HUES64 (cell line): ENCODE data around the gene LRBA.

Experiments
- H3K27ac ChIP-seq: 2 replicates; pipeline ENCODE4 v1.7.0; 2013; ENCODE audit warnings: low read depth, low read length, inconsistent platforms
- H3K27me3 ChIP-seq: 2 replicates; pipeline ENCODE4 v1.6.1; 2013; ENCODE audit warnings: mild to moderate bottlenecking, low read length; ENCODE audit not compliant: insufficient read depth
- H3K36me3 ChIP-seq: 2 replicates; pipeline ENCODE4 v1.6.1; 2013; ENCODE audit warnings: mild to moderate bottlenecking, low read length; ENCODE audit not compliant: insufficient read depth
- H3K4me1 ChIP-seq: 2 replicates; pipeline ENCODE4 v1.6.1; 2013; ENCODE audit warnings: mild to moderate bottlenecking, low read length, moderate library complexity; ENCODE audit not compliant: insufficient read depth
- H3K4me3 ChIP-seq: 2 replicates; pipeline ENCODE4 v1.5.1; 2013; ENCODE audit warnings: mild to moderate bottlenecking, low read length, moderate library complexity
- H3K9ac ChIP-seq: 2 replicates; pipeline ENCODE4 v1.6.1; 2013; ENCODE audit warnings: mild to moderate bottlenecking, low read depth, low read length
- H3K9me3 ChIP-seq: 2 replicates; pipeline ENCODE4 v1.6.1; 2013; ENCODE audit warnings: low read depth, low read length; ENCODE audit not compliant: insufficient read depth
- WGBS: fragments of 150-250, 120-280 bp; methylation state at CpG from one replicate; pipeline ENCODE4 v1.1.7; 2013; ENCODE audit warnings: missing lambda C conversion rate; 5-methylcytosine and 5-hydroxymethylcytosine counted together

The LRBA gene

GRCh38 chr4:150619042-150619441 is 396.0 kb downstream of the LRBA start:
- no peaks in the 10 kb centered on the region for H3K36me3 ChIP-seq

DNA sequence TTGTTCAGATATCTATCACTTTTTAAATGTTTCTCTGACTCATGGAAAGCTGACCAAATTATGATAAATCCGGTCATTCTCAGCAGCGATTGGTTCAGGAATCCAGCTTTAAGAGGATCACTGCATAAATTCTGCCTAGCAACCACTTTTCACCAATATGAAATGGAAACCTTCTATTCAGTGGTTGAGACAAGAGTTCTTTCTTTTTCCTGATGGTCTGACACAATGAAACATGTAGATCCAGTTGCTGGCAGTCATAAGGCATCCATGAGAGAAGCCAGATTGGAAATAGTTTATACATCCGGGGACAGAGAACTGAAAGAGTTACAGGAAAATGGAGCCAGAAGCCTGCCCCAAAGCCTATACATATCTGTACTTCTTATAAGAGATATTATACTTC is 406.0 kb downstream of the LRBA start:
- WGBS, result 100% methylated on average over 3 of the region's 3 CpGs
- Histone ChIP-seq H3K27me3 (no peaks in the 10 kb centered on the region), H3K36me3 (no peaks in the 10 kb centered on the region), H3K4me1 (no peaks in the 10 kb centered on the region), H3K9me3 (no peaks in the 10 kb centered on the region), H3K27ac (no peak overlapping the region), H3K4me3 (no peak overlapping the region), H3K9ac (no peak overlapping the region)

More at GRCh38 chr4:150619042-150619441, 396.0 kb downstream of the LRBA start:
- H3K9me3 ChIP-seq, result no peaks in the 10 kb centered on the region
- peaks cover 4% of the 10 kb centered on the region for H3K4me1 ChIP-seq
- no peak overlapping the region for H3K27ac ChIP-seq
- H3K4me3 ChIP-seq, result no peak overlapping the region
- no peaks in the 10 kb centered on the region for H3K27me3 ChIP-seq
- WGBS, result 95% methylated on average over 1 of the region's 1 CpG
- no peak overlapping the region for H3K9ac ChIP-seq

- H3K9me3 ChIP-seq, result no peaks in the 10 kb centered on the region
- no peaks in the 10 kb centered on the region for H3K27me3 ChIP-seq
- H3K27ac ChIP-seq, result no peak overlapping the region
- 91% methylated on average over 5 of the region's 5 CpGs for WGBS
- no peaks in the 10 kb centered on the region for H3K4me1 ChIP-seq
- no peak overlapping the region for H3K9ac ChIP-seq
- H3K4me3 ChIP-seq, result no peak overlapping the region
- peaks cover 8% of the 10 kb centered on the region; the same call in 1 of the 2 replicates for H3K36me3 ChIP-seq
Measured at GRCh38 chr4:150600812-150601445, 414.2 kb downstream of the LRBA start.

GRCh38 chr4:150599547-150599946 is 415.5 kb downstream of the LRBA start:
- Histone ChIP-seq H3K4me3 (no peak overlapping the region), H3K4me1 (no peaks in the 10 kb centered on the region), H3K27me3 (no peaks in the 10 kb centered on the region), H3K36me3 (peaks cover 8% of the 10 kb centered on the region; the same call in 1 of the 2 replicates), H3K9ac (no peak overlapping the region), H3K27ac (no peak overlapping the region), H3K9me3 (no peaks in the 10 kb centered on the region)
- no CpG with 5 or more reads among the region's 1 CpG for WGBS

DNA sequence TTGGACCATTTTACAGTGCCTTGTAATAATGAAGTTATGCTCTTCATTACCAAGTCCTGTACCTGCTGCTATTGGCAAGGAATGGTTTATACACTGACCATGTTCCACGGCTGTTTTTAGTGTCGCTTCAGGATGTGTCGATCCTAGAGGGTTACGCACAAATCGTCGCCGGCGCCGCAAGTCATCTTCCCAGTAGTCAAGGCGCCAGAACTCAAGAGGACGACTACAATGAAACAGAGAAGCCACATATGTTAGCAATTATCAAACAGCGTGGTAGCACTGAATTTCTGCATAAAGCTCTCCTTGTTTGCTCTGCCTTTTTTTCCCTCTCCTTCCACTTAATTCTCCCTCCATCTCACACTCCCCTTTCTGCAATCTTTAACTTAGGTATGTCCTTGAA is 416.2 kb downstream of the LRBA start:
- H3K27me3 ChIP-seq, result no peaks in the 10 kb centered on the region
- H3K36me3 ChIP-seq, result peaks cover 8% of the 10 kb centered on the region; the same call in 1 of the 2 replicates
- no peak overlapping the region for H3K4me3 ChIP-seq
- H3K27ac ChIP-seq, result no peak overlapping the region
- H3K9me3 ChIP-seq, result no peaks in the 10 kb centered on the region
- no peaks in the 10 kb centered on the region; the same call in 1 of the 2 replicates for H3K4me1 ChIP-seq
- 94% methylated on average over 12 of the region's 12 CpGs for WGBS
- no peak overlapping the region for H3K9ac ChIP-seq

DNA sequence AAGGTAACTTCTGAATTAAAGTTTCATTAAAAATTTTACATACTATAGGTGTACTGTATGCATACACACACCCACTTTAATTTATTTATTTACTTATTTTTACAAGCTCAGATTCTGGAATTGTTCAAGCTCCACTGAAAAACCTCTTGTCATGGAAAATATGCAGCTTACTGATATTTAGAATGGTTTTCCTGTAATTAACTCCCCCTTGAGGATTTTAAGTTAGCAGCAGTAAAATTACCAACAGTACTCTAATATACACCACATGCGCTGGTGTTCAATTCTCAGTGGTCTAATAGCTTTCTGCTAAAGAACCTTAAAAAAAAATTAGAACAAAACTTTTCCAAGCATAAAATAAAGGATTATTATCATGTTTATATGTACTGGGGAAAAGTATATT is 421.1 kb downstream of the LRBA start:
- H3K36me3 ChIP-seq, result peaks cover 14% of the 10 kb centered on the region; the same call in 1 of the 2 replicates
- WGBS, result 100% methylated on average over 1 of the region's 1 CpG
- peaks cover 18% of the 10 kb centered on the region for H3K4me1 ChIP-seq
- H3K9me3 ChIP-seq, result no peaks in the 10 kb centered on the region
- H3K27me3 ChIP-seq, result no peaks in the 10 kb centered on the region
- no peak overlapping the region for H3K27ac ChIP-seq
- H3K9ac ChIP-seq, result no peak overlapping the region
- H3K4me3 ChIP-seq, result no peak overlapping the region

- Histone ChIP-seq H3K4me3 (peak overlapping the region; percentile 20; the same call in 1 of the 2 replicates), H3K9ac (no peak overlapping the region), H3K36me3 (0 out of 2 replicates have a peak, but pooled peaks cover 7% of the 10 kb centered on the region), H3K27ac (no peak overlapping the region), H3K4me1 (peaks cover 25% of the 10 kb centered on the region), H3K9me3 (no peaks in the 10 kb centered on the region), H3K27me3 (no peaks in the 10 kb centered on the region)
- 43% methylated on average over 1 of the region's 4 CpGs for WGBS
Measured at GRCh38 chr4:150591904-150592303, 423.2 kb downstream of the LRBA start.

DNA sequence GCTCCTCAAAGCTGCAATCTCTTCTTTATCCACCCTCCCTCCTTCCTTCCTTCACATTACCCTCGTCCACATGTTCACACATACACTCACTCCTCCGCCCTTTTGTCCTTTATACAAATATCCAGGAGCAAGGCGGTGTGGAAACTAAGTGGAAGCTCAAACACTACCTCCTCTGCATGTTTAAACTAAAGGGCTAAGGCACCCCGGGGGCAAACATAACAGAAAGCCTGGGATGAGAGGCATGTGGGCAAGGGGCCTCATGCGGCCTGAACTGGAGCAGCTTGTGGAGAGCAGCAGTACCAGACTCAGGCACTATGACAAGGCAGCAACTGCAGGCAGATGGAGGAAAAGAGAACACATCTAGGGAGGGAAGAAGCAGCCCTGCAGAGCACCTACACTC is 423.7 kb downstream of the LRBA start:
- Histone ChIP-seq H3K27me3 (no peaks in the 10 kb centered on the region), H3K4me3 (peak overlapping the region; percentile 20; the same call in 1 of the 2 replicates), H3K4me1 (peaks cover 25% of the 10 kb centered on the region), H3K9ac (no peak overlapping the region), H3K36me3 (0 out of 2 replicates have a peak, but pooled peaks cover 7% of the 10 kb centered on the region), H3K9me3 (no peaks in the 10 kb centered on the region), H3K27ac (no peak overlapping the region)
- 14% methylated on average over 5 of the region's 5 CpGs for WGBS

DNA sequence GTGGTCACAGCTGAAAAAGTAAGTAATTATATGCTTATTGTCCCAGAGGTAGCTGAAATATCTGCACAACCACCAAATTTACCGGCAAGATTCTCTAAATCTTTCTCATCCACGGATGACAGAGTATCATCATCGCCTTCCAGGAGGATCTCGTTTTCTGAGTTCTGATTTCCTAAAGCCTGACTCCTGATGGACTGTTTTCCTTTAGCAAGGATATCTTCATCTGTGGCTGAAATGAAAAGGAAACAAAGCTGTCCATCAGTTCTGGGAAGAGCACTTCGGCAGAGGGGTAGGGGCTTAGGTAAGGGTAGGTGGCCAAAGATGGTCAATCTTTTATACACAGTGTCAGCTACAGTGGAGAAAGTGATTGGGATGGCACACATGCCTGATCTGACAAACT is 424.5 kb downstream of the LRBA start:
- peaks cover 32% of the 10 kb centered on the region for H3K4me1 ChIP-seq
- H3K4me3 ChIP-seq, result no peak overlapping the region
- H3K9me3 ChIP-seq, result no peaks in the 10 kb centered on the region
- WGBS, result 91% methylated on average over 5 of the region's 5 CpGs
- H3K27me3 ChIP-seq, result peaks cover 7% of the 10 kb centered on the region
- no peak overlapping the region for H3K9ac ChIP-seq
- H3K36me3 ChIP-seq, result 0 out of 2 replicates have a peak, but pooled peaks cover 7% of the 10 kb centered on the region
- no peak overlapping the region for H3K27ac ChIP-seq

GRCh38 chr4:150589157-150589556 is 425.9 kb downstream of the LRBA start:
- peaks cover 45% of the 10 kb centered on the region for H3K4me1 ChIP-seq
- H3K9ac ChIP-seq, result no peak overlapping the region
- H3K9me3 ChIP-seq, result no peaks in the 10 kb centered on the region
- peaks cover 22% of the 10 kb centered on the region for H3K27me3 ChIP-seq
- H3K4me3 ChIP-seq, result no peak overlapping the region
- 0 out of 2 replicates have a peak, but pooled peaks cover 7% of the 10 kb centered on the region for H3K36me3 ChIP-seq
- WGBS, result 93% methylated on average over 2 of the region's 2 CpGs
- H3K27ac ChIP-seq, result no peak overlapping the region

DNA sequence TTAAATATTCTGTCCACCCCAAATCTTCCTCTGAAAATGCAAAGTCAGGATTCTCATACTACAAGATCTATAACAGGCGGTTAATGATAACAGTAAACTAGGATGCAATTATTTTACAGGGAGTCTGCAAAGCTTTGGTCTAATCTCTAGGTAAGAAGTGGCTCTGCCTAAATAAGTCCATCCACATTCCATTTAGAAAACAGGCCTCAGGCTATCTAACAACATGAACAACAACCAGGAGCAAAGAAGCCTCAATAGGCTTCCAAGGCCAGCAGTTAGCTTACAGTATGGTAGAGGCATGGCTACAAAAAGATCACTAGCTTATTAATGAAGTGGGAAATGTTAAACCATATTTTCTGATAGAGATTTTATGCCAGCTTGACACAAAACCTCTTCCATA is 426.8 kb downstream of the LRBA start:
- Histone ChIP-seq H3K27ac (no peak overlapping the region), H3K27me3 (peaks cover 30% of the 10 kb centered on the region), H3K9me3 (no peaks in the 10 kb centered on the region), H3K36me3 (0 out of 2 replicates have a peak, but pooled peaks cover 7% of the 10 kb centered on the region), H3K9ac (no peak overlapping the region), H3K4me1 (peaks cover 45% of the 10 kb centered on the region), H3K4me3 (no peak overlapping the region)
- no CpG with 5 or more reads among the region's 1 CpG for WGBS
